Heart left ventricle (tissue), 16 donors: ENCODE results near the gene RNF225. TPM values are rescaled to one million over a fixed set of nuclear protein-coding genes. Genes with fewer than 3 reads are reported as not detected.

ENCODE experiments used
- ATAC-seq, 4 donors: fragments of 200-7000 bp; cut with Tn5 transposase; one replicate each; pipeline ENCODE4 v1.9.1; 2020 to 2022; ENCODE audit warnings: moderate library complexity in 4 of 4, mild to moderate bottlenecking in 3 of 4, moderate number of reproducible peaks in 1 of 4
- DNase-seq, 5 donors: peaks; one replicate each; pipeline ENCODE4 v3.0.0-alpha.2; 2020
- H3K27ac ChIP-seq, 12 donors: fragments of 200-600 bp; sonication (generic) in 4 of 12; one replicate each; pipeline versions ENCODE4 v1.5.0 to v1.8.0; 2016 to 2022; ENCODE audit warnings: mild to moderate bottlenecking in 2 of 12
- H3K27me3 ChIP-seq, 9 donors: fragments of 200-600 bp; sonication (generic) in 2 of 9; one replicate each; pipeline versions ENCODE4 v1.5.1 to v1.8.0; 2016 to 2022; ENCODE audit warnings: mild to moderate bottlenecking in 3 of 9
- H3K36me3 ChIP-seq, 9 donors: fragments of 200-600 bp; sonication (generic) in 2 of 9; one replicate each; pipeline versions ENCODE4 v1.5.0 to v1.8.0; 2018 to 2022; ENCODE audit warnings: mild to moderate bottlenecking in 2 of 9
- H3K4me1 ChIP-seq, 12 donors: fragments of 200-600 bp; sonication (generic) in 4 of 12; one replicate each; pipeline versions ENCODE4 v1.5.0 to v1.8.0; 2016 to 2022; ENCODE audit warnings: mild to moderate bottlenecking in 3 of 12
- H3K4me3 ChIP-seq, 12 donors: fragments of 200-600 bp; sonication (generic) in 4 of 12; one replicate each; pipeline versions ENCODE4 v1.5.0 to v1.8.0; 2017 to 2022; ENCODE audit warnings: mild to moderate bottlenecking in 9 of 12, moderate library complexity in 4 of 12
- H3K9me3 ChIP-seq, 12 donors: fragments of 200-600 bp; sonication (generic) in 4 of 12; one replicate each; pipeline versions ENCODE4 v1.5.0 to v1.8.0; 2016 to 2022; ENCODE audit warnings: mild to moderate bottlenecking in 1 of 12
- POLR2A ChIP-seq, 2 donors: fragments of 450-650 bp; IDR thresholded peaks; one replicate each; pipeline ENCODE4 v1.6.1; 2017; ENCODE audit warnings: antibody characterized with exemption in 2 of 2, mild to moderate bottlenecking in 2 of 2, moderate library complexity in 2 of 2
- WGBS, 4 donors: extraction: QIAGEN DNeasy Blood & Tissue Kit in 2 of 4; methylation state at CpG; one replicate each; pipeline versions ENCODE4 v1.1.5 to v1.1.7; 2013 to 2018; 5-methylcytosine and 5-hydroxymethylcytosine counted together
- intact Hi-C, 10 donors: fragments of 100-400 bp; cut with DNase I; formaldehyde crosslinking; loops; one replicate each; pipeline versions ENCODE4 v1.11.1 to v1.14.2; 2022
- polyA plus RNA-seq, 2 donors: library from polyadenylated mRNA; stranded (reverse); fragments of 200-250 nt; gene quantifications; one replicate each; pipeline ENCODE4 v1.2.3, GENCODE V29; 2013
- total RNA-seq, 9 donors: library from RNA; depleted of rRNA in 2 of 9; stranded (reverse); fragments of >200 nt in 2 of 9; fragmentation: NEBNext Ultra II Directional in 3 of 9; extraction: Animal tissue kit (Norgen Biotek cat#: 25700) in 3 of 9; gene quantifications; one replicate each; pipeline versions ENCODE4 v1.1.0 to v1.2.4, GENCODE V29; 2016 to 2023
- TF ChIP-seq, protein P1 (sequence below), 12 donors: fragments of 200-600 bp; sonication (generic) in 4 of 12; IDR thresholded peaks; one replicate each; pipeline versions ENCODE4 v1.5.0 to v1.8.0; 2018 to 2022; ENCODE audit warnings: antibody characterized with exemption in 12 of 12, mild to moderate bottlenecking in 5 of 12
- donor health status: ischemic (EF 13 %, LVEDD 7.1; RV severe dilation, severe dysfunction).
- donor health status: healthy with polysubstance abuse.
- donor health status: DM: no; HTN: yes; CAD: no.
- donor health status: DM: no; HTN: no; CAD: no.
- donor health status: ischemic (EF 25% LVEDD 6.9; RV normal size, moderate dysfunction).
- donor health status: ischemic (EF 25% LVEDD 5.7; RV mildly dilated, moderate dysfunction).
- donor health status: healthy.
- donor health status: DM: yes; HTN: yes; CAD: no.
- donor health status: ischemic (EF 35%, LVEDD 5.7; RV mildly dilated, moderate dysfunction).
- donor health status: nonischemic (EF 11% LVEDD 7.7; RV severe dilation, severe dysfunction).
- donor health status: DM: yes; HTN: yes; CAD: no.
- donor health status: PGD.
- donor health status: ischemic (EF 29% LVEDD 5.4; RV normal size, mild dysfunction).
- donor health status: nonischemic (EF 23%, LVEDD 6.1; RV moderate dilation, normal function).

The RNF225 gene
- total and polyA plus RNA-seq, 11 donors = not detected

DNA sequence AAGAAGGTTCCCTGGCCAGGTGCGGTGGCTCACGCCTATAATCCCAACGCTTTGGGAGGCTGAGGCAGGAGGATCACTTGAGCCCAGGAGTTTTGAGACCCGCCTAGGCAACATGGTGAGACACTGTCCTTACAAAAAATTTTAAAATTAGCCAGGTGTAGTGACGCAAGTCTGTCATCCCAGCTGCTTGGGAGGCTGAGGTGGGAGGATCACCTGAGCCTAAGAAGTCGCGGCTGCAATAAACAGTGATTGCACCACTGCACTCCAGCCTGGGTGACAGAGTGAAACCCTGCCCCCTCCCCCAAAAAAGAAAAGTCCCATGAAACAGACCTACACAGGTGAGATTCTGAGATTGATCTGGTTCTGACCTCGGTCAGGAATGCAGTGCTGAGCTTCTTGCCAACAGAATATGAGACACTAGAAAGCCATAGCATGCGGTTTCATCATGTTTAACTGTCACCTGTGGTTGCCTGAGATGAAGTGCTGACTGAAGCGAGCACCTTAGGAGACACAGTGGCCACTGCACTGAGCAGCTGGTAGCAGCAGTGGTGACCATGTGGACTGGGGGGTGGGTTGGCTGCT is 40.1 kb upstream of the RNF225 start:
- peaks cover 0 to 38% (median 17%) of the 10 kb centered on the region in 12 donors for H3K4me1 ChIP-seq
- peak overlapping the region in 4 of 12 donors; percentile 58 to 62 (median 58) for H3K4me3 ChIP-seq
- WGBS, 4 donors = 92 to 95% (median 95%) methylated on average over 10 of the region's 10 CpGs
- DNase-seq (no peak), ATAC-seq (no peak)
- no peak overlapping the region for H3K27ac ChIP-seq
- no peaks in the 10 kb centered on the region for H3K36me3 ChIP-seq
- H3K27me3 ChIP-seq = peaks cover 5 to 56% (median 16%) of the 10 kb centered on the region in 9 donors
- no peaks in the 10 kb centered on the region for H3K9me3 ChIP-seq
- TF ChIP-seq, protein P1, sequence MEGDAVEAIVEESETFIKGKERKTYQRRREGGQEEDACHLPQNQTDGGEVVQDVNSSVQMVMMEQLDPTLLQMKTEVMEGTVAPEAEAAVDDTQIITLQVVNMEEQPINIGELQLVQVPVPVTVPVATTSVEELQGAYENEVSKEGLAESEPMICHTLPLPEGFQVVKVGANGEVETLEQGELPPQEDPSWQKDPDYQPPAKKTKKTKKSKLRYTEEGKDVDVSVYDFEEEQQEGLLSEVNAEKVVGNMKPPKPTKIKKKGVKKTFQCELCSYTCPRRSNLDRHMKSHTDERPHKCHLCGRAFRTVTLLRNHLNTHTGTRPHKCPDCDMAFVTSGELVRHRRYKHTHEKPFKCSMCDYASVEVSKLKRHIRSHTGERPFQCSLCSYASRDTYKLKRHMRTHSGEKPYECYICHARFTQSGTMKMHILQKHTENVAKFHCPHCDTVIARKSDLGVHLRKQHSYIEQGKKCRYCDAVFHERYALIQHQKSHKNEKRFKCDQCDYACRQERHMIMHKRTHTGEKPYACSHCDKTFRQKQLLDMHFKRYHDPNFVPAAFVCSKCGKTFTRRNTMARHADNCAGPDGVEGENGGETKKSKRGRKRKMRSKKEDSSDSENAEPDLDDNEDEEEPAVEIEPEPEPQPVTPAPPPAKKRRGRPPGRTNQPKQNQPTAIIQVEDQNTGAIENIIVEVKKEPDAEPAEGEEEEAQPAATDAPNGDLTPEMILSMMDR (IDR thresholded peaks at IDR 0.05) = no peak
- no peak for TF ChIP-seq POLR2A (IDR thresholded peaks at IDR 0.05)
- intact Hi-C loops = no loop called here

DNA sequence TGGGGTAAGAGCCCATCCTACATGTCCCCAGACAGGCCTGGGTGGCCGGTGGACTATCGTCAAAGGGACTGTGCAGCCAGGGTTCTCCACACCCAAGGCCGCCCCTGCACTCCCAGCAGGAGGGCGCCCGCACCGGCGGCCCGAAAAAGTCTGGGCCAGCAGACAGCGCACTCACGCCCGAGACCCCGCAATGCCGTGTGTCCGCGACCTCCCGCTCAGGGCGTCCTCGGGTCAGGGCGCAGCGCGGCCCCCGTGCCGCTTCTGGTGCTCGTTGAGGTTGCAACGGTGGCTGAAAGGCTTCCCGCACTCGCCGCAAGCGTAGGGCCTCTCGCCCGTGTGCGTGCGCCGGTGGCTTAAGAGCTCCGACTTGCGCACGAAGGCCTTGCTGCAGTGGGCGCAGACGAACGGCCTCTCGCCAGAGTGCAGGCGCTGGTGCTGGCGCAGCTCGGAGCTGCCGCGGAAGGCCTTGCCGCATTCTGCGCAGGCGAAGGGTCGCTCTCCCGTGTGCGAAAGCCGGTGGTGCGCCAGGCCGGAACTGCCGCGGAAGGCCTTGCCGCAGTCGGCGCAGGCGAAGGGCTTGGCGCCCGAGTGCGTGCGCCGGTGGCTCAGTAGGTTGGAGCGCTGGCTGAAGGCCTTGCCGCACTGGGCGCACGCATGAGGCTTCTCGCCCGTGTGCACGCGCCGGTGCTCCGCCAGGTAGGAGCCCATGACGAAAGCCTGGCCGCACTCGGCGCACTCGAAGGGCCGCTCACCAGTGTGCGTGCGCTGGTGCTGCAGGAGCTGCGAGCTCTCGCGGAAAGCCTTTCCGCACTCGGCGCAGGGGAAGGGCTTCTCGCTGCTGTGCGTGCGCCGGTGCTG is 39.3 kb upstream of the RNF225 start:
- ATAC-seq (peak in 3 of 4 donors; percentile 14 to 46 (median 27)), DNase-seq (no peak)
- peak overlapping the region; percentile 26 to 62 (median 47) for H3K4me3 ChIP-seq
- TF ChIP-seq, protein P1 (IDR thresholded peaks at IDR 0.05) = no peak
- TF ChIP-seq POLR2A (IDR thresholded peaks at IDR 0.05) = no peak
- intact Hi-C loops = no loop called here
- peaks cover 0 to 48% (median 8%) of the 10 kb centered on the region in 9 donors for H3K27me3 ChIP-seq
- H3K27ac ChIP-seq = peak overlapping the region in 1 of 12 donors; percentile 50
- H3K4me1 ChIP-seq = peaks cover 0 to 30% (median 15%) of the 10 kb centered on the region in 12 donors
- 8 to 20% (median 12%) methylated on average over 42 to 94 of the region's 94 CpGs for WGBS, 4 donors
- H3K36me3 ChIP-seq = no peaks in the 10 kb centered on the region
- no peaks in the 10 kb centered on the region for H3K9me3 ChIP-seq

DNA sequence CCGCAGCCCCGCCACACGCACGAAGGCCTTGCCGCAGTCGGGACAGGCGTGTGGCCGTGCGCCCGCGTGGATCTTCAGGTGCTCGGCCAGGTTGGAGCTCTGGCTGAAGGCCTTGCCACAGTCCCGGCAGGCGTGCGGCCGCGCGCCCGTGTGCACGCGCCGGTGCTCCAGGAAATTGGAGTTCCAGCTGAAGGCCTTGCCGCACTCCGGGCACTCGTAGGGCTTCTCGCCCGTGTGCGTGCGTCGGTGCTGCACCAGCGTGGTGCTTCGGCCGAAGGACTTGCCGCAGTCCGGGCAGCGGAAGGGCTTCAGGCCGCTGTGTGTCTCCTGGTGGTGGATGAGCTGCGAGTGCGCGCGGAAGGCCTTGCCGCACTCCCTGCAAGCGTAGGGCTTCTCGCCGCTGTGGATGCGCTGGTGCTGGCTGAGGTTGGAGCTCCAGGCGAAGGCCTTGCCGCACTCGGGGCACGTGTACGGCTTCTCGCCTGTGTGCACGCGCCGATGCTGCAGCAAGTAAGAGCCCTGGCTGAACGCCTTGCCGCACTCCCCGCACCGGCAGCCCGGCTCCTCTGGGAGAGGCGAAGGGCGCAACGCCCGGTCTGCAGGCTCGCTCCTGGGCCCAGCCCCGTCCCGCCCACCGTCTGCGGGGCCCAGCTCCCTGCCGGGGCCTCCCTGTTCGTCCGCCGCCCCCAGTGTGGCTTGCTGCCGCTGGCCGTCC is 38.5 kb upstream of the RNF225 start:
- no peaks in the 10 kb centered on the region for H3K9me3 ChIP-seq
- TF ChIP-seq POLR2A (IDR thresholded peaks at IDR 0.05) = no peak
- TF ChIP-seq, protein P1 (IDR thresholded peaks at IDR 0.05) = no peak
- DNase-seq (peak in 1 of 5 donors; percentile 64), ATAC-seq (peak in 1 of 4 donors; percentile 3)
- intact Hi-C loops = no loop called here
- no peaks in the 10 kb centered on the region for H3K36me3 ChIP-seq
- H3K27ac ChIP-seq = peak overlapping the region in 1 of 12 donors; percentile 50
- peaks cover 0 to 30% (median 17%) of the 10 kb centered on the region in 12 donors for H3K4me1 ChIP-seq
- WGBS, 4 donors = 17 to 49% (median 32%) methylated on average over 23 to 75 of the region's 75 CpGs
- peak overlapping the region; percentile 26 to 62 (median 47) for H3K4me3 ChIP-seq
- H3K27me3 ChIP-seq = peaks cover 0 to 40% (median under 1%) of the 10 kb centered on the region in 9 donors
